GM21447 (cell line): ENCODE results near the gene RTP5.

ENCODE experiments used
- ATAC-seq: cut with Tn5 transposase; IDR thresholded peaks from one replicate; pipeline ENCODE4 v1.9.1; 2021; ENCODE audit not compliant: unreplicated experiment

RTP5 gene

DNA sequence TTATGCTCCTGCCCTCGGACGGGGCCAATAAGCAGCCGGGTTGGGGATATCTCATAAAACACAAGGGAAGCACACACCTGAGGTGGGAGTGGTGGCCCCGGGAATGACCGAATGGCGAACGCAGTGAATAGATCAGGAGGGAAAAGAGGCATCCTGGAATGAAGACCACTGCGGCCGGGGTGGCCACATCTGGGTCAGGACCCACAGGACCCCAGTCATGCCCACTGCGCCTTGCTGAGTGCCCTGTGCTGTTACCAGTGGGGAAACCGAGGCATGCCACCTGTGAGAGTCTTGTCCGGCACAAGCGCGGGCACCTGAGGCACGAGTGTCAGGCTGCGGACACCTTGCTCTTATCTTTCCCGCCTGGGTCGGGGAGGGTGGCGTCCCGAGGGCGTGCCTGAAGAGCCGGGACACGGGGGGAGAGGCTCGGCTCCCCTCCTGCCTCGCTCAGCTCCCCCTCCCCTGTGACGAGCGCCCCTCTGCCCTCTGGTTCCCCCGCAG lies 12.4 kb upstream of the RTP5 start:
- no peak for ATAC-seq

GRCh38 chr2:241857572-241858121 lies 11.9 kb upstream of the RTP5 start:
- ATAC-seq, result no peak

DNA sequence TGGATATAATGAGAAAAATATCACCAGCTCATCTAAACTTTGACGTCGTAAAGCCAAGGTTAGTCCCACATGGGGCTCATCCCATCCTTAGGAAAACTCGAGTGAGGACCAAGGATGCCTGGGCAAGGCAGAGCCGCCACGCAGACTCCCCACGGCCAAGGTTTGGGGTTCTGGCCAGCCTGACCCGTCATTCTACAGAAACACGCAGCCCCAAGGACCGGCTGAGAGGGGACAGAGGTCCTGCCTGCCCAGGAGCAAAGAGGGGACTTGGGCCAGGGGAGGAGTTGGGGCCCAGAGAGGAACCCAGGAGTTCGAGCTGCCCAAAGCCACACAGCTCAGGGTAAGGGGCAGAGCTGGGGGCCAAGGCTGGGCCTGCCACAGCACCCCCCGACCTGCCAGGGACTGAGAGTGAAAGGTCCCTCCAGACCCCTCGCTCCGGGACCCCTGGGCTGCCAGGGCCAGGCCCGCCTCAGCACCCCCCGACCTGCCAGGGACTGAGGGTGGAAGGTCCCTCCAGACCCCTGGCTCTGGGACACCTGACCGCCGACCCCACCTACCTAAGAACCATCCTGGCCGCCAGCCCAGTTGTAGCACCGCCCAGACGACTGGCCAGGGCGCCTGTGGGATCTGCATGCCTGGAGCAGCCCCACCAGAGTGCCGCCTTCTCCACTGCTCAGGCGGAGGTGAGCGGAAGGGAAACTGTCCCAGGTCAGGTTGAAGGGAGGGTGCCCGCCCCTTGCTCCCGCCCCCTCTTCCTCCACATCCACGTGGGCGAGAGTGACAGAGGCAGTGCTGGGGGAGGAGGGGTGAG lies 11.1 kb upstream of the RTP5 start, which contains the start of gene PDCD1:
Gene PDCD1, minus strand, starts transcription at position 689 of the 811 bp plus-strand sequence. Its CDS starts 56 bp downstream, at position 633.
- ATAC-seq, result peak; percentile 33

DNA sequence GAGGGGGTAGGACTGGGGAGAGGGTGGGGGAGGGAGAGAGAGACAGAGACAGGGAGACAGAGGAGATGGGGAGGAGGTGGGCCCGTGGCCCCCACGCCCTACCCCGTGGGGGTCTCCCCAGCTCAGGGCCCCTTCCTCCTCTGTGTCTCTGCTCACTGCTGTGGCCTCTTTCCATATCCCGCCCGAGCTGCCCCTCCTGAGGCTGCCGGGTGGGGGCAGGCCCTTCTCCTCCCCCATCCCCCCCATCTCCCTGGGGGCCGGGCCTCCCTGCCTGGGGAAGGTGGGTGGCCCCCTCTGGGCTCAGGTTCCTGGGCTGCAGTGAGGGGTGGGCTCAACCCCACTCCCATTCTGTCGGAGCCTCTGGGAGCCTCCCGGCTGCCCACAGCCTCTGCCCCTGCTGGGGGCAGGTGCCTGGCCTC lies 10.5 kb upstream of the RTP5 start:
- peak; percentile 2 for ATAC-seq

DNA sequence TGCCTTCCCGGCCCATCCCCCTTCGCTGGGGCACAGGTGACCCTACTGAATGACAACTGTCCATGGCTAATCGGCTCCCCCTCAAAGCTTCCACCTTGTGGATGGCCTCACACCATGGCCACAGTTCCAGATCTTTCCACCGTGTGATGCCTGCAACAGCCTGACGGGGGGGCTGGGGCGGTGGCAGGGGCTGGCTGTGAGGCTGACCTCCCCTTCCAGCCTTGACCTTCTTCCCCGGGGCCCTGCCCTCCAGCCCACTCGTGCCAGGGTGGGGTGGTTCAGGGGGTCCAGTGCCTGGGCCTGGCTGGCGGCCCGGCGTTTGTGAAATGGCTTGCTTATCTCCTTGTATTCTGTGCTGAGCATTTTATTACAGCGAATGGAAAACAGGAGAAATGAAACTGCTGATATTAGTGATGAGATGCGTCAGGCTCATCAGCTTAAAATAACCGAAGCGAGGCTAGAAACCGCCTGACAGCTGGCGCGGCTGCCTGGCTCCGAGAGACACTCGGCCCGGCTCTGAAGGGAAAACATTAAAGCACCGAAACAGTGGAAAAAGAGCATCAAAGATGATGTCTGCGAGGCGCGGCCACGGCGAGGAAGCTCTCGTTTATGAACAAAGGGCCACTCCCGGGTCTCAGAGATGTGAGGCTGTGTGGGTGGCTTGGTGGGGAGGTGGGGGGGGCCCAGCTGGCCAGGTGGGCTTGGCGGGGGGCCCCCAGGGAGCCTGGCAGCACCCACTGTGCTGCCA lies 9.9 kb upstream of the RTP5 start:
- peak; percentile 48 for ATAC-seq

DNA sequence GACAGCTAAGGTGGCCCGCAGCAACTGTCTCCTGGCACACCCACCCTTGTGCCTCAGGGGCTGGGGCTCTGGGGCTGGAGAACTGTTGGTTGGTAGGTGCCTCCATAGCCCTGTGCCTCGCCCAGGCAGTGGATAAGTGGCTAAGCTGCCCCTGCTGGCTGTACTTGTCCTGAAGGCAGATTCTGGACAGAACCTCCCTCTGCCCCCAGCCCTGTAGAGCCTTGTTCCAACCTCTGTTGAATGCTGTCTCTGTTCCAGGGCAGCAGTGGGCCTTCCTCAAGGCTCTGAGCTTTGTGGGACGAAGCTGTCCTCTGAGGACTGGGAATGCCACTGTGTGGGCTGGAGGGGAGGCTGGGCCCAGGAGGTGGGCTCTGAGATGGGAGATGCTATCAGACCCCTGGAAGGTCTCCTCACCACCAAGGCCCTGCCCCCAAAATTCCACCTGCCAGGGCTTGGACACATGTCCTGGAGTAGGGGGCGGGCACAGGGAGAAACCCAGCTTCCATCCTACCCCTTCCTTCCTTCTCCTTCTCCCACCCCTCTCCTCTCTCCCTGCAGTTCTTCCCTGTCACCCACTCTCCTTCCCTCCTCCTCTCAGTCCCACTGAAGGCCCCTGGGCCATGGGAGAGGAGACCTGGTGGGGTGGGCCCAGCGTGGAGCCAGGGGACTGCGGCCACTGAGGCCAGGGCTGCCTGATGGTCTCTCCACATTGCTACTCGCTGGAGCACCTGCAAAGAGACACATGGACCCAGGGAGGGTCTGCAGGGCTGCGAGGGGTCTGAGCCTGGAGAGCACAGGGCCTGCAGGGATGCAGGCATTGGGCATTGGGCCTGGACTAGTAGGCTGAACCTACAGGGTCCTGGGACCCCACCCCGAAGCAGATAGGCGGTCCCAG lies 9.1 kb upstream of the RTP5 start:
- ATAC-seq, result peak; percentile 22

DNA sequence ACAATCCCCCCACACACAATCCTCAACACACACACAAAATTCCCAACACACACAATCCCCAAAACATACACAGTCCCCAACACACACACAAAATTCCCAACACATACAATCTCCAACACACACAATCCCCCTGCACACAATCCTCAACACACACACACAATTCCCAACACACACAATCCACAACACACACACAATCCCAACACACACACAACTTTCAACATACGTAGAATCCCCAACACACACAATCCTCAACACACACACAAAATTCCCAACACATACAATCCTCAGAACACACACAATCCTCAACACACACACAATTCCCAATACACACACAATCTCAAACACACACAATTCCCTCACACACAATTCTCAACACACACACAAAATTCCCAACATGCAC lies 8.3 kb upstream of the RTP5 start:
- ATAC-seq, result no peak

DNA sequence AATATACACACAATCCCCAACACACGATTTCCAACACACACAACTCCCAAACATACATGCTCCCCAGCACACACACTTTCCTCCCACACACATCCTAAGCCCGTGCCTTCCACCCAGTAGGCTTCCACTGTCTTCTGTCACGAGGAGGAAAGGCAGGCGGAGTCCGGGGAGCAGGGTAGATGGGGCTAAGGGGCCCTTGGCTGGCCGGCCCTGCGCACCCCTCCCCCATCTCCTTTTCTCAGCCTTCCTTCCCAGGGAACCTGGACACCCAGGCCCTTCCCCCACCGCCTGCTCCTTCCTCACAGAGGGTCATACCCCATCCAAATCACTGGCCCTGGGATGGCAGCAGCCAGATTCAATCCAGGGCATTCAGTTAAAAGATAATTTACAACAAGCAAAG lies 7.4 kb upstream of the RTP5 start:
- no peak for ATAC-seq

DNA sequence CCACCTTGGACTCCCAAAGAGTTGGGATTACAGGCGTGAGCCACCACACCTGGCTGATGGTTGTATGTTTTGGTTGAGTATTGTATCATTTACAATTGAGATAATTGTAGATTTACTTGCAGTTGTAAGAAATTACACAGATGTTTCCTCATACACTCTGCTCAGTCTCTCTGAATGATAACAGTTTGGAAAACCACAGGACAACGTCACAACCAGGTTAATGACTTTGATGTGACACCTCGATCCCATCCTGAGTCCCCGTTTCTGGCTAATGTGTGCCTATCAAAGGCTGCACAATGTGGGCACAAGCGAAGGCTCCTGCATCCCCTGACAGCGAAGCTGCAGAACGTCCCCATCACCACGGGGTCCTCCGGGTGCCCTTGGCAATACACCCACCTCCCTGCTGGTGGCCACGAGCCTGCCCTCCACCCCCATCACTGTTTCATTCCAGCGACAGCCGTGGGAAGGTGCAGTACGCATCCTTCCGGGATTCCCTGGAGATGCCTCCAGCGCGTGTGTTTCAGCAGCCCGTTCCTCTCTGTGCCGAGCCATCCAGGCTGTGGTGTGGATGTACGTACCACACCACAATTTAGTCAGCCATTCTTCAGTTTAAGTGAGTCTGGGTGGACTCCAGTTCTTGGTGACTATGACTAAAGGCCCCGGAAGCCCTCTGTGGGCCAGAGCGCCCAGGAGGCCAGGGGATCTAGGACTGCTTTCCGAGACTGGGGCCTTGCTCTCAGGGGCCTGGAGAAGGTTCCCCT lies 6.6 kb upstream of the RTP5 start:
- ATAC-seq, result no peak

DNA sequence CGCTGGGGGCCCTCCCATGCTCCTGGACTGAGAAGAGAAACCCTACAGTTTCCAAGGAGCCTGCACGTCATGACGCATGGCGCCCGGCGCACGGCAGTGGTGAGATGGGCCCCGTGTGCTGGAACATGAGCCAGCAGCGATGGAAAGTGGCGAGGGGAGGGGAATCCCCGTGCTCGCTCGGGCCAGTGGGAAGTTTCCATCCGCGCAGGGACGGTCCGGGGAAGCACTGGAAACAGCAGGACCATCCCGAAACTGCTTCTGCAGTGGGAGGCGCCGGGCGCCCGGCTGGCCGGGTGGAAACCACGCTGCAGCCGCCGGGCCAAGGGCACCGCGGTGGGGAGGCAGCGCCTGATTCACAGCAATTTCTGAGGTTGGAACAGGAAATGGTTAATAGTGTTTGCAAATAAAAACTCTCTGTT lies 6.0 kb upstream of the RTP5 start:
- ATAC-seq, result no peak

- no peak for ATAC-seq
Observed at GRCh38 chr2:241864168-241864849, 5.2 kb upstream of the RTP5 start.

DNA sequence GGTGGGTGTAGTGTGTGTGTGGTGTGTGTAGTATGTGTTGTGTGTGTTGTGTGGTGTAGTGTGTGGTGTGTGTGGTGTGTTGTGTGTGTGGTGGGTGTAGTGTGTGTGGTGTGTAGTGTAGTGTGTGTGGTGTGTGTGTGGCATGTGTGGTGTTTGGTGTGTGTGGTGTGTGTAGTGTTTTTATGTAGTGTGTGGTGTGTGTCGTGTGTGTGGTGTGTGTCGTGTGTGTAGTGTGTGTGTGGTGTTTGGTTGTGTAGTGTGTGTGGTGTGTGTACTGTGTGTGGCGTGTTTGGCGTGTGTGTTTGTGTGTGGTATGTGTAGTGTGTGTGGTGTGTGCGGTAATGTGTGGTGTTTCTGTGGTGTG lies 4.7 kb upstream of the RTP5 start:
- no peak for ATAC-seq

- ATAC-seq, result no peak
Observed at GRCh38 chr2:241865416-241865956, 4.0 kb upstream of the RTP5 start.

- ATAC-seq, result no peak
Observed at GRCh38 chr2:241865957-241866789, 3.4 kb upstream of the RTP5 start.

DNA sequence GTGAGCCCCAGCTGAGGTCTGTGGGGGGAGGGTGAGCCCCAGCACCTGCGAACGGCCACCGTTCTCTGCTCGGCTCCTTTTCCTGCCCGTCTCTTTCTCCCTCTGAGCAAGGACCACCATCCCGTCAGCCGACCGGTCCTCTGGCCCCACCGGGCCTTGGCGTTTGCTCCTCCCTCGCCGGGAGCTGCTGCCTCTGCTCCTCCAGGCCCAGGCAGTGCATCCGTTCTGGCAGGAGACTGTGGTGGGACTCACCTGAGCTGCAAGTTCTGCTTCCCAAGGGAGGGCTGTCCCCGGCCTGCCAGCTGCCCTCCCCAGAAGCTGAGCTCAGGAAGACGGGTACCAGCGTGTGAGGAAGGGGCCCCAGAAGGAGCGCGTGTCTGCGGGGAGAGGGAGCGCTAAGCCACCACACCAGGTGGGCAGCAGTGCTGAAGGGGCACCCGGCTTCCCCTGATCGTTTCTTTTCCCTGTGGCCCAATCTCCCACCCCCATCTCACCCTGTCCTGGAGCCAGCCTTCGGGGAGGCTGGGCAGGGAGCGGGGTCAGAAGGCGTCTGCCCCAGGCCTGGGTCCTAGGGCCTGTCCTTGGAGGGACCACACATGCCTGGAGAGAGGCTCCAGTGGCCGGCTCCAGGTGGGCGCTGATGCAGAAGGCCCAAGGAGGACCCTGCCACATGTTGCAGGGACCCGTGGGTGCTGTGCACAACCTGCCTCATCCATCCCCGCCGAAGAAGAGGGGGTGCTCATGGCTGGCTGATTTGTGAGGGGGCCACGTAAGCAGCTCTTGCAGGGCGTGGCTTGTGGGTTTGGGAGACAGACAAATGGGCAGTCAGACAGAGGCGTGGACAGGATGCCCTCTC lies 2.5 kb upstream of the RTP5 start:
- ATAC-seq, result no peak

- ATAC-seq, result no peak
Observed at GRCh38 chr2:241867776-241868420, 1.6 kb upstream of the RTP5 start.

GRCh38 chr2:241868661-241869081 lies 858 bp upstream of the RTP5 start:
- ATAC-seq, result no peak
